HepG2 (cell line): ENCODE data around the gene HLA-F. TPM values are rescaled to one million over a fixed set of nuclear protein-coding genes. Genes with fewer than 3 reads are reported as not detected.
A peak's percentile ranks its signal among the peaks of the same experiment; 100 is the strongest.

Experiments
- ATAC-seq: fragments of 200-7000 bp; cut with Tn5 transposase; 3 replicates; pipeline ENCODE4 v1.9.1; 2020; ENCODE audit warnings: mild to moderate bottlenecking, moderate library complexity
- BruUV-seq: library from RNA; stranded (reverse); fragments of 400-500 nt; replicated peaks from 2 replicates; lab custom pipeline; 2021; lab: Mats Ljungman, UMichigan
- CTCF ChIA-PET: fragments of 300-600 bp; formaldehyde crosslinking; extraction: SDS; loops from one replicate; lab custom pipeline; 2021; ENCODE audit warnings: low total read pairs, inconsistent platforms, low intra/inter-chr PET ratio; lab: Yijun Ruan, JAX
- POLR2A ChIA-PET: fragments of 350-600 bp; sonication (Branson Sonifier 250); formaldehyde crosslinking; loops from one replicate; lab custom pipeline; 2020; ENCODE audit warnings: antibody characterized with exemption, inconsistent platforms; lab: Yijun Ruan, JAX
- DNase-seq: peaks from one replicate; pipeline ENCODE4 v3.0.0-alpha.2; 2015; ENCODE audit warnings: low spot score
- FAIRE-seq: peaks from 3 replicates; lab custom pipeline; 2011; peaks lifted over from hg19 to GRCh38; lab: Jason Lieb, UNC
- H2AFZ ChIP-seq: one replicate; pipeline ENCODE4 v1.6.1; 2011; ENCODE audit warnings: low read length, inconsistent platforms
- H3K27ac ChIP-seq: fragments of 300-600 bp; 3 replicates; pipeline ENCODE4 v1.8.0; 2011; ENCODE audit warnings: mixed run types, mild to moderate bottlenecking, mixed read lengths, low read length, inconsistent platforms; ENCODE audit not compliant: insufficient read depth; ENCODE audit errors: extremely low read length
- H3K27me3 ChIP-seq, 2 experiments: fragments of 200-600 bp in 1 of 2; 2 replicates in 1 of 2; 3 replicates in 1 of 2; pipeline versions ENCODE4 v1.6.0 to v1.8.0; 2011; ENCODE audit warnings: low read length in 2 of 2, mild to moderate bottlenecking in 2 of 2, moderate library complexity in 2 of 2, inconsistent platforms in 1 of 2; ENCODE audit not compliant: insufficient read depth in 2 of 2, control insufficient read depth in 1 of 2
- H3K36me3 ChIP-seq, 2 experiments: fragments of 200-600 bp in 1 of 2; replicated peaks in 1 of 2; 2 replicates in 1 of 2; 3 replicates in 1 of 2; pipeline versions ENCODE4 v1.5.1 to v1.8.0; 2011; ENCODE audit warnings: low read length in 2 of 2, inconsistent platforms in 1 of 2; ENCODE audit not compliant: insufficient read depth in 2 of 2, control insufficient read depth in 1 of 2
- H3K4me1 ChIP-seq: 2 replicates; pipeline ENCODE4 v1.5.1; 2012; ENCODE audit warnings: low read length, inconsistent platforms; ENCODE audit not compliant: insufficient read depth
- H3K4me2 ChIP-seq: 2 replicates; pipeline ENCODE4 v1.6.0; 2011; ENCODE audit warnings: low read depth, low read length, inconsistent platforms
- H3K4me3 ChIP-seq, 3 experiments: fragments of 200-600 bp in 1 of 3; sonication (generic), shearing (Covaris generic) in 1 of 3; replicated peaks in 1 of 3; 2 replicates each; pipeline ENCODE4 v1.5.1; 2011 to 2016; ENCODE audit warnings: low read length in 3 of 3, inconsistent platforms in 2 of 3, low read depth in 2 of 3, mild to moderate bottlenecking in 2 of 3, control low read depth in 1 of 3, mixed read lengths in 1 of 3; ENCODE audit not compliant: insufficient read depth in 1 of 3
- H3K79me2 ChIP-seq: one replicate; pipeline ENCODE4 v1.6.1; 2011; ENCODE audit warnings: low read length, inconsistent platforms; ENCODE audit not compliant: insufficient read depth
- H3K9ac ChIP-seq: 2 replicates; pipeline ENCODE4 v1.6.0; 2011; ENCODE audit warnings: mild to moderate bottlenecking, low read depth, low read length, inconsistent platforms; ENCODE audit not compliant: insufficient read depth
- H3K9me3 ChIP-seq: 2 replicates; pipeline ENCODE4 v1.5.1; 2012; ENCODE audit warnings: mild to moderate bottlenecking, low read length
- H4K20me1 ChIP-seq: 2 replicates; pipeline ENCODE4 v1.6.0; 2011; ENCODE audit warnings: inconsistent platforms, mild to moderate bottlenecking, low read length, moderate library complexity; ENCODE audit not compliant: insufficient read depth
- ATRX ChIP-seq: sonication (generic); formaldehyde crosslinking; IDR thresholded peaks from 2 replicates; pipeline ENCODE4 v1.4.0; 2020; ENCODE audit warnings: missing genetic modification reagents, borderline replicate concordance
- CEBPB ChIP-seq: IDR thresholded peaks from 2 replicates; pipeline ENCODE4 v1.6.1; 2011; ENCODE audit warnings: low read depth, low read length, improper control_type of control experiment, borderline replicate concordance
- CEBPG ChIP-seq: IDR thresholded peaks from 2 replicates; pipeline ENCODE4 v1.6.1; 2016
- EED ChIP-seq: sonication (generic); formaldehyde crosslinking; IDR thresholded peaks from 2 replicates; pipeline ENCODE4 v1.5.0; 2020; ENCODE audit warnings: mild to moderate bottlenecking, missing genetic modification reagents
- HNRNPUL1 ChIP-seq: fragments of 200-400 bp; formaldehyde crosslinking; IDR thresholded peaks from 2 replicates; pipeline ENCODE4 v1.6.1; 2017; ENCODE audit warnings: low read depth, mild to moderate bottlenecking, low read length, moderate library complexity
- RORA ChIP-seq: sonication (generic); formaldehyde crosslinking; IDR thresholded peaks from 2 replicates; pipeline ENCODE4 v1.5.0; 2020; ENCODE audit warnings: mild to moderate bottlenecking, missing genetic modification reagents, moderate library complexity
- SALL2 ChIP-seq: sonication (generic); formaldehyde crosslinking; IDR thresholded peaks from 2 replicates; pipeline ENCODE4 v1.8.1; 2023; ENCODE audit warnings: mild to moderate bottlenecking, missing genetic modification reagents, inconsistent platforms
- SIX1 ChIP-seq: sonication (generic); formaldehyde crosslinking; IDR thresholded peaks from 2 replicates; pipeline ENCODE4 v1.4.0; 2020; ENCODE audit warnings: missing genetic modification reagents, borderline replicate concordance
- ZNF121 ChIP-seq: sonication (generic); formaldehyde crosslinking; IDR thresholded peaks from 2 replicates; pipeline ENCODE4 v1.5.0; 2020; ENCODE audit warnings: mild to moderate bottlenecking, missing genetic modification reagents
- ZNF253 ChIP-seq: sonication (generic); formaldehyde crosslinking; IDR thresholded peaks from 2 replicates; pipeline ENCODE4 v1.8.0; 2022; ENCODE audit warnings: mild to moderate bottlenecking, missing genetic modification reagents, borderline replicate concordance
- ZNF282 ChIP-seq: fragments of 450-650 bp; IDR thresholded peaks from 2 replicates; pipeline ENCODE4 v1.6.1; 2018; ENCODE audit not compliant: partially characterized antibody
- ZNF550 ChIP-seq: sonication (generic); formaldehyde crosslinking; IDR thresholded peaks from 2 replicates; pipeline ENCODE4 v1.4.0; 2020; ENCODE audit warnings: mild to moderate bottlenecking, missing genetic modification reagents, borderline replicate concordance
- ZZZ3 ChIP-seq: sonication (generic); formaldehyde crosslinking; IDR thresholded peaks from 2 replicates; pipeline ENCODE4 v1.4.0; 2020; ENCODE audit warnings: missing genetic modification reagents, mild to moderate bottlenecking, borderline replicate concordance
- WGBS: methylation state at CpG from one replicate; pipeline ENCODE4 v1.1.6; 2017; ENCODE audit warnings: low lambda C conversion rate; 5-methylcytosine and 5-hydroxymethylcytosine counted together
- in situ Hi-C: cut with HindIII; loops from 2 replicates; pipeline ENCODE4 v1.10.0; 2017; ENCODE audit warnings: low pct_unique_long_range_greater_than_20kb; ENCODE audit not compliant: extremely low pct_ligation_motif_present
- intact Hi-C: fragments of 100-400 bp; cut with micrococcal nuclease; formaldehyde crosslinking; loops from one replicate; pipeline ENCODE4 v1.10.0; 2022; ENCODE audit not compliant: unreplicated experiment
- polyA plus RNA-seq, 8 experiments: library from polyadenylated mRNA; depleted of rRNA in 3 of 8; stranded (reverse) in 7 of 8; unstranded in 1 of 8; fragments of >200 nt; fragmentation: Illumina TruSeq in 4 of 8; extraction: Trizol in 4 of 8; gene quantifications; 2 replicates each; pipeline versions ENCODE4 v1.2.1 to v1.2.3, GENCODE V29; 2011 to 2016; ENCODE audit warnings: low read depth in 4 of 8, missing spikeins in 1 of 8, mixed read lengths in 1 of 8; ENCODE audit not compliant: insufficient read depth in 1 of 8
- total RNA-seq, 5 experiments: library from RNA; depleted of rRNA; stranded (reverse); fragments of >200 nt; fragmentation: Illumina TruSeq; extraction: Trizol; gene quantifications; 2 replicates each; pipeline ENCODE4 v1.2.3, GENCODE V29; 2016; ENCODE audit warnings: low read depth in 1 of 5
- TF ChIP-seq, protein P1 (sequence below): sonication (generic); formaldehyde crosslinking; IDR thresholded peaks from 2 replicates; pipeline ENCODE4 v1.8.0; 2022; ENCODE audit warnings: missing genetic modification reagents, mild to moderate bottlenecking, borderline replicate concordance
- TF ChIP-seq, protein P2 (sequence below): IDR thresholded peaks from 2 replicates; pipeline ENCODE4 v1.4.0; 2020; ENCODE audit warnings: mild to moderate bottlenecking, missing genetic modification reagents
- TF ChIP-seq, protein P3 (sequence below): sonication (generic); formaldehyde crosslinking; IDR thresholded peaks from 2 replicates; pipeline ENCODE4 v1.8.1; 2023; ENCODE audit warnings: mild to moderate bottlenecking, inconsistent platforms, moderate library complexity, missing genetic modification reagents, borderline replicate concordance
- TF ChIP-seq, protein P4 (sequence below): IDR thresholded peaks from 2 replicates; pipeline ENCODE4 v1.6.1; 2018; ENCODE audit warnings: missing genetic modification reagents

Gene HLA-F
- total and polyA plus RNA-seq, 2 of the 13 experiments (the other 11 are each of a cell fraction or from before 2014, with no cell fraction given), result 6.0 to 6.1 TPM

DNA sequence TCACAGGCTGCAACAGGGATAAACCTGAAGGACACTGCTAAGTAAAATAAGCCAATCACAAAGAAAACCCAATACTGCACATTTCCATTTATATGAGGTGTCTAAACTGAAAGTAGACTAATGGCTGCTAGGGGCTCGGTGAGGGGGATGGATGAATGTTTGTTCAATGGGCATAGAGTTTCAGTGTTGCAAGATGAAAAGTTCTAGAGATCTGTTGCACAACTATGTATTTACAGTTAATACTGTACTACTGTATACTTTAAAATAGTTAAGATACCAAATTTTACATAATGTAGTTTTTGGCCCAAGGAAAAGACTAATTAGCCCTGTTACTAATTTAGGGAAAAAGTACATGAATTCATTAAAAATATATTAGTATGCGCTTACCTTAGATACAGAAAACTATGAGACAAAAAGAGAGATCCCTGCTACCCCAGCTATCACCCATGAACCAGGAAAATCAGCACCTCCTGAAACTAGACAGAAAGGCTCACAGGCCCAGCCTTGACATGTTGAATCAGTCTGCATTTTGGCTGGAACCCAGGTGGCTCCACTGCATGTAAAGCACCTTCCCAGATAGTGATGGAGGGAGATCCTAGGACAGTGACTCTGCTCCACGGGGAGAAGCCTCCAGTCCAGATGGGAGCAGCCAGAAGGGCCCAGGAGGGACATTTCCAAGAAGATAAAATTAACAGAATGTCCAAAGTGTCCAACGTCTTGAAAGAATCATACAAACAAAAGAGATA, 16.1 kb downstream of the HLA-F start:
- CTCF ChIA-PET, result interaction anchor here (4.0 to 4.5 kb wide), 2 partner anchors 14 to 94 kb away, joined by 48 to 67 read pairs; no protein-coding TSS in a partner anchor
- Histone ChIP-seq H3K27ac (no peak overlapping the region), H3K79me2 (no peaks in the 10 kb centered on the region), H3K27me3 (no peaks in the 10 kb centered on the region), H3K4me3 (no peak overlapping the region), H3K4me2 (no peak overlapping the region), H3K4me1 (peaks cover 14% of the 10 kb centered on the region), H3K9ac (no peak overlapping the region), H3K9me3 (no peaks in the 10 kb centered on the region), H4K20me1 (no peaks in the 10 kb centered on the region), H2AFZ (no peak overlapping the region), H3K36me3 (no peaks in the 10 kb centered on the region)
- FAIRE-seq (no peak), DNase-seq (peak; percentile 44), ATAC-seq (peak; percentile 23; the same call in 1 of the 3 replicates)
- BruUV-seq, result no TSS peak
- POLR2A ChIA-PET, result no interaction called here
- in situ Hi-C loops (loop anchor here (5.0 kb wide), 1 partner anchor 98 kb away; no protein-coding TSS in a partner anchor), intact Hi-C loops (loop anchor here (1.0 kb wide), 1 partner anchor 274 kb away; no protein-coding TSS in a partner anchor)
- WGBS, result 35% methylated on average over 4 of the region's 4 CpGs
- no peak for TF ChIP-seq ZZZ3 (CRISPR knock-in tag)
- TF ChIP-seq ZNF550 (CRISPR knock-in tag), result no peak
- TF ChIP-seq SALL2 (CRISPR knock-in tag), result no peak
- TF ChIP-seq ZNF282, result no peak
- TF ChIP-seq HNRNPUL1, result no peak
- TF ChIP-seq, protein P1, sequence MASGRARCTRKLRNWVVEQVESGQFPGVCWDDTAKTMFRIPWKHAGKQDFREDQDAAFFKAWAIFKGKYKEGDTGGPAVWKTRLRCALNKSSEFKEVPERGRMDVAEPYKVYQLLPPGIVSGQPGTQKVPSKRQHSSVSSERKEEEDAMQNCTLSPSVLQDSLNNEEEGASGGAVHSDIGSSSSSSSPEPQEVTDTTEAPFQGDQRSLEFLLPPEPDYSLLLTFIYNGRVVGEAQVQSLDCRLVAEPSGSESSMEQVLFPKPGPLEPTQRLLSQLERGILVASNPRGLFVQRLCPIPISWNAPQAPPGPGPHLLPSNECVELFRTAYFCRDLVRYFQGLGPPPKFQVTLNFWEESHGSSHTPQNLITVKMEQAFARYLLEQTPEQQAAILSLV, result no peak
- TF ChIP-seq, protein P2, sequence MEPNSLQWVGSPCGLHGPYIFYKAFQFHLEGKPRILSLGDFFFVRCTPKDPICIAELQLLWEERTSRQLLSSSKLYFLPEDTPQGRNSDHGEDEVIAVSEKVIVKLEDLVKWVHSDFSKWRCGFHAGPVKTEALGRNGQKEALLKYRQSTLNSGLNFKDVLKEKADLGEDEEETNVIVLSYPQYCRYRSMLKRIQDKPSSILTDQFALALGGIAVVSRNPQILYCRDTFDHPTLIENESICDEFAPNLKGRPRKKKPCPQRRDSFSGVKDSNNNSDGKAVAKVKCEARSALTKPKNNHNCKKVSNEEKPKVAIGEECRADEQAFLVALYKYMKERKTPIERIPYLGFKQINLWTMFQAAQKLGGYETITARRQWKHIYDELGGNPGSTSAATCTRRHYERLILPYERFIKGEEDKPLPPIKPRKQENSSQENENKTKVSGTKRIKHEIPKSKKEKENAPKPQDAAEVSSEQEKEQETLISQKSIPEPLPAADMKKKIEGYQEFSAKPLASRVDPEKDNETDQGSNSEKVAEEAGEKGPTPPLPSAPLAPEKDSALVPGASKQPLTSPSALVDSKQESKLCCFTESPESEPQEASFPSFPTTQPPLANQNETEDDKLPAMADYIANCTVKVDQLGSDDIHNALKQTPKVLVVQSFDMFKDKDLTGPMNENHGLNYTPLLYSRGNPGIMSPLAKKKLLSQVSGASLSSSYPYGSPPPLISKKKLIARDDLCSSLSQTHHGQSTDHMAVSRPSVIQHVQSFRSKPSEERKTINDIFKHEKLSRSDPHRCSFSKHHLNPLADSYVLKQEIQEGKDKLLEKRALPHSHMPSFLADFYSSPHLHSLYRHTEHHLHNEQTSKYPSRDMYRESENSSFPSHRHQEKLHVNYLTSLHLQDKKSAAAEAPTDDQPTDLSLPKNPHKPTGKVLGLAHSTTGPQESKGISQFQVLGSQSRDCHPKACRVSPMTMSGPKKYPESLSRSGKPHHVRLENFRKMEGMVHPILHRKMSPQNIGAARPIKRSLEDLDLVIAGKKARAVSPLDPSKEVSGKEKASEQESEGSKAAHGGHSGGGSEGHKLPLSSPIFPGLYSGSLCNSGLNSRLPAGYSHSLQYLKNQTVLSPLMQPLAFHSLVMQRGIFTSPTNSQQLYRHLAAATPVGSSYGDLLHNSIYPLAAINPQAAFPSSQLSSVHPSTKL, result peak; percentile 27; the same call in 1 of the 2 replicates
- no peak for TF ChIP-seq ATRX (CRISPR knock-in tag)
- TF ChIP-seq, protein P3, sequence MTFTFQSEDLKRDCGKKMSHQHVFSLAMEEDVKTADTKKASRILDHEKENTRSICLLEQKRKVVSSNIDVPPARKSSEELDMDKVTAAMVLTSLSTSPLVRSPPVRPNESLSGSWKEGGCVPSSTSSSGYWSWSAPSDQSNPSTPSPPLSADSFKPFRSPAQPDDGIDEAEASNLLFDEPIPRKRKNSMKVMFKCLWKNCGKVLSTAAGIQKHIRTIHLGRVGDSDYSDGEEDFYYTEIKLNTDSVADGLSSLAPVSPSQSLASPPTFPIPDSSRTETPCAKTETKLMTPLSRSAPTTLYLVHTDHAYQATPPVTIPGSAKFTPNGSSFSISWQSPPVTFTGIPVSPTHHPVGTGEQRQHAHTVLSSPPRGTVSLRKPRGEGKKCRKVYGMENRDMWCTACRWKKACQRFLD (CRISPR knock-in tag), result no peak
- TF ChIP-seq CEBPB, result peak; percentile 88; the same call in 1 of the 2 replicates
- TF ChIP-seq, protein P4, sequence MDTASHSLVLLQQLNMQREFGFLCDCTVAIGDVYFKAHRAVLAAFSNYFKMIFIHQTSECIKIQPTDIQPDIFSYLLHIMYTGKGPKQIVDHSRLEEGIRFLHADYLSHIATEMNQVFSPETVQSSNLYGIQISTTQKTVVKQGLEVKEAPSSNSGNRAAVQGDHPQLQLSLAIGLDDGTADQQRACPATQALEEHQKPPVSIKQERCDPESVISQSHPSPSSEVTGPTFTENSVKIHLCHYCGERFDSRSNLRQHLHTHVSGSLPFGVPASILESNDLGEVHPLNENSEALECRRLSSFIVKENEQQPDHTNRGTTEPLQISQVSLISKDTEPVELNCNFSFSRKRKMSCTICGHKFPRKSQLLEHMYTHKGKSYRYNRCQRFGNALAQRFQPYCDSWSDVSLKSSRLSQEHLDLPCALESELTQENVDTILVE (CRISPR knock-in tag), result no peak
- TF ChIP-seq RORA (CRISPR knock-in tag), result no peak
- TF ChIP-seq ZNF253 (CRISPR knock-in tag), result no peak
- TF ChIP-seq CEBPG (CRISPR knock-in tag), result peak; percentile 62
- no peak for TF ChIP-seq ZNF121 (CRISPR knock-in tag)
- TF ChIP-seq EED (CRISPR knock-in tag), result no peak
- peak; percentile 83 for TF ChIP-seq SIX1 (CRISPR knock-in tag)
